Peyer's patch (tissue), 4 donors: ENCODE results near the gene CCDC180.

Experiments
- POLR2A ChIP-seq, 2 donors: fragments of 450-650 bp; IDR thresholded peaks; one replicate each; pipeline ENCODE4 v1.5.1; 2017; ENCODE audit warnings: antibody characterized with exemption in 2 of 2, mild to moderate bottlenecking in 2 of 2, moderate library complexity in 2 of 2
- TF ChIP-seq, protein P1 (sequence below), 6 experiments: fragments of 450-650 bp in 4 of 6; fragments of 200-600 bp in 2 of 6; sonication (generic) in 1 of 6; IDR thresholded peaks; one replicate each; pipeline ENCODE4 v1.5.1; 2017 to 2019; ENCODE audit warnings: antibody characterized with exemption in 6 of 6, mild to moderate bottlenecking in 3 of 6, moderate library complexity in 1 of 6

GRCh38 chr9:97321691-97322090 is 14.2 kb downstream of the CCDC180 start:
- TF ChIP-seq, protein P1, sequence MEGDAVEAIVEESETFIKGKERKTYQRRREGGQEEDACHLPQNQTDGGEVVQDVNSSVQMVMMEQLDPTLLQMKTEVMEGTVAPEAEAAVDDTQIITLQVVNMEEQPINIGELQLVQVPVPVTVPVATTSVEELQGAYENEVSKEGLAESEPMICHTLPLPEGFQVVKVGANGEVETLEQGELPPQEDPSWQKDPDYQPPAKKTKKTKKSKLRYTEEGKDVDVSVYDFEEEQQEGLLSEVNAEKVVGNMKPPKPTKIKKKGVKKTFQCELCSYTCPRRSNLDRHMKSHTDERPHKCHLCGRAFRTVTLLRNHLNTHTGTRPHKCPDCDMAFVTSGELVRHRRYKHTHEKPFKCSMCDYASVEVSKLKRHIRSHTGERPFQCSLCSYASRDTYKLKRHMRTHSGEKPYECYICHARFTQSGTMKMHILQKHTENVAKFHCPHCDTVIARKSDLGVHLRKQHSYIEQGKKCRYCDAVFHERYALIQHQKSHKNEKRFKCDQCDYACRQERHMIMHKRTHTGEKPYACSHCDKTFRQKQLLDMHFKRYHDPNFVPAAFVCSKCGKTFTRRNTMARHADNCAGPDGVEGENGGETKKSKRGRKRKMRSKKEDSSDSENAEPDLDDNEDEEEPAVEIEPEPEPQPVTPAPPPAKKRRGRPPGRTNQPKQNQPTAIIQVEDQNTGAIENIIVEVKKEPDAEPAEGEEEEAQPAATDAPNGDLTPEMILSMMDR (IDR thresholded peaks at IDR 0.05), result no peak
- no peak for TF ChIP-seq POLR2A (IDR thresholded peaks at IDR 0.05)
